CD4-positive, alpha-beta T cell treated with Interleukin-6 for 4 hours (primary cell): ENCODE results near the gene CLIP1.
"Not testable (repeated sequence)": the region's sequence is repeated elsewhere in the genome, so short reads cannot be mapped to it uniquely, and the experiment has no call there.

Experiments
- DNase-seq: peaks from one replicate; pipeline ENCODE4 v3.0.0-alpha.2; 2020; ENCODE audit warnings: mixed read lengths

Gene CLIP1

DNA sequence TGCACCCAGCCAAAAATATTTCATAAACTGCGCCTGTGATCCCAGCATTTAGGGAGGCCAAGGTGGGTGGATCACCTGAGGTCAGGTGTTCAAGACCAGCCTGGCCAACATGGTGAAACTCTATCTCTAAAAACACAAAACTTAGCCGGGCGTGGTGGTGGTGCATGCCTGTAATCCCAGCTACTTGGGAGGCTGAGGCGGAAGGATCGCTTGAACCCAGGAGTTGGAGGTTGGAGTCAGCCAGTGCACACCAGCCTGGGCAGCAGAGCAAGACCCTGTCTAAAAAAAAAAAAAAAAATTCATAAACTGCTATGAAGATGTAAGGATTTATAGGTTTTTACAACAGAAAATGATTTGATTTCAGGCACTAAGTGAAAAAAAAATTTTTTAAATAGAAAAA lies 6.6 kb upstream of the CLIP1 start:
- DNase-seq = not testable (repeated sequence)

DNA sequence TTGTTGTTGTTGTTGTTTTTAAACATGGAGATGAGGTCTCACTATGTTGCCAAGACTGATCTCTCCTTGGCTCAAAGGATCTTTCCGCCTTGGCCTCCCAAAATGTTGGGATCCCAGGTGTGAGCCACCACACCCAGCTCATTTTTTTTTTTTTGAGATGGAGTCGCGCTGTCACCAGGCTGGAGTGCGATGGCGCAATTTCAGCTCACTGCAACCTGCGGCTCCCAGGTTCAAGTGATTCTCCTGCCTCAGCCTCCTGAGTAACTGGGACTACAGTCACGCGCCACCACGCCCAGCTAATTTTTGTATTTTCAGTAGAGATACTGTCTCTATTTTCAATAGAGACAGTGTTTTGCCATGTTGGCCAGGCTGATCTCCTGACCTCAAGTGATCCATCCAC lies 4.9 kb upstream of the CLIP1 start:
- DNase-seq = no peak

GRCh38 chr12:122423258-122424165 lies 1.0 kb upstream of the CLIP1 start:
- peak; percentile 9 for DNase-seq

GRCh38 chr12:122422730-122423257 lies 325 bp upstream of the CLIP1 start:
- peak; percentile 59 for DNase-seq

GRCh38 chr12:122421187-122421820 lies 1.2 kb downstream of the CLIP1 start:
- DNase-seq = peak; percentile 30

DNA sequence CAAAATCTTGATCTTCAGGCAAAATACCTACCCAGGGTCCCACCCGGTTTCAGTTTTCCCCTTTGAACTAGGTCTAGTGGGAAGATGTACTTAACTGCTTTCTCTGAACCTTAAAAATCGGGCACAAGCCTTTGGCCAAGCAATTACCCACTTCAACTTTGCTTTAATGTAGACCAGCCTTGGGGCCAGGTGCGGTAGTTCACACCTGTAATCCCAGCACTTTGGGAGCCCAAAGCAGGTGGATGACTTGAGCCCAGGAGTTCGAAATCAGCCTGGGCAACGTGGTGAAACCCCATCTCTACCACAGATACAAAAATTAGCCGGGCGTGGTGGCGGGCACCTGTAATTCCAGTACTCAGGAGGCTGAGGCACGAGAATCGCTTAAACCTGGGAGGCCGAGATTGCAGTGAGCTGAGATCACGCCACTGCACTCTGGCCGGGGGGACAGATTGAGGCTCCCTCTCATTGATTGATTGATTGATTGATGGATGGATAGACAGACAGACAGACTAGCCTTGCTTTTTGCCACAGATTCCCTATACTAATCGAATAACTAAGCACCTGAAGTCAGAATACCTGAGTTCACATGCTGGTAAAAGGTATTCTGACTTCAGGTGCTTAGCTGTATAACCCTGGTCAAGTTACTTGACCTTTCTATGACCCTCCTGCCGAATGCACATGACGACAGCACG lies 1.9 kb downstream of the CLIP1 start:
- no peak for DNase-seq

GRCh38 chr12:122419094-122419493 lies 3.4 kb downstream of the CLIP1 start:
- DNase-seq = not testable (repeated sequence)

- not testable (repeated sequence) for DNase-seq
Observed at GRCh38 chr12:122415665-122416064, 6.8 kb downstream of the CLIP1 start.

GRCh38 chr12:122413516-122414404 lies 8.7 kb downstream of the CLIP1 start:
- no peak for DNase-seq

DNA sequence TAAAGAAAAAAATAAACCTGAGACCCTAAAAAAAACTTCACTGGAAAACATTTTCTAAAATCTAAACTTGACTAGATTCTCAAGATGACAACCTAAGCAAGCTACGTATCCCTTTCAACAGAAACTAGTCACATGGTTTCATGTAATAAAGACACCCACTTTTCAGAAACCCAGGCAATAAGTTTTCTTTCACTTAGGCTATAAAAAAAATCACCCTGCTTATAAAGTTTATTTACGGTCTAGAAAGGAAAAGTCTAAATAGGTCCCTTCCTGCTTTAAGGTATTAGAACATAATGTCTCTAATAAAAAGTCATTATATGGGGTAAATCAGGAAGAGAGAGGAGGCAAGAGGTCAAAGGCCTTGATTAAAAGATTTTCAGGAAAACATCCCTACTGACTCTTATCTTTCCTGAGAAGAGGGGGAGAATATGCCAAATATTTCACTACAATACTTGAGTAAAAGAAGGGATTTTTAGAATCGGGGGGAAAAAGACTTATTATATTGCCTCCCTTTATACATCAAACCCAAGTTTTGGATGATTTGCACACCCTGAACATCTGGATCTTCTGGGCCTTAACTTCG lies 9.5 kb downstream of the CLIP1 start:
- DNase-seq = no peak

DNA sequence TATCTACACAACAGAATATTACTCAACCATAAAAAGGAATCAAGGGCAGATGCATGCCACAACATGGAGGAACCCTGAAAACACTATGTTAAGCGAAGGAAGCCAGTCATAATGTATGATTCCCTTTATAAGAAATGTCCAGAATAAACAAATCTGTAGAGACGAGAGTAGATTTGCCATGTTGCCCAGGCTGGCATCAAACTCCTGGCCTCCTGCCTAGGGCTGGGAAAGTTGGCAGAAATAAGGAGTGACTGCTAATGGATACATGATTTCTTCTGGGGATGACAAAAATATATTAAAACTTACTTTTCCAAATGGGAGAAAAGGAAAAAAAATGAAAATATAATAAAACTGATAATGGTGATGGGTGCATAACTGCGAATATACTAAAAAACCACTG lies 10.9 kb downstream of the CLIP1 start:
- DNase-seq = no peak

DNA sequence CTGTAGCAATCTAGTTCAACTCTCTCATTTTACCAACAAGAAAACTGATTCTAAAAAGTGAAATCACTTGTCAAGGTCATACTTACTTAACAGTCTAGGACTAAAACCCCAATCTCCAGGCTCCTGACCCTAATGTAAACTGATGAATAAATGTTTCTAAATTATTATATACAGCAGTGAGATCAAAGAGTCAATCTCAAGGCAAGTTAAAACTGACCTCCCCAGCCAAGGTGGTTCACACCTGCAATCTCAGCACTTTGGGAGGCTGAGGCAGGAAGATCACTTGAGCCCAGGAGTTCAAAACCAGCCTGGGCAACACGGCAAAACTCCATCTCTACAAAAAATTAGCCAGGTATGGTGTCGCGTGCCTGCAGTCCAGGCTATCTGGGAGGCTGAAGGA lies 15.3 kb downstream of the CLIP1 start:
- DNase-seq = no peak

DNA sequence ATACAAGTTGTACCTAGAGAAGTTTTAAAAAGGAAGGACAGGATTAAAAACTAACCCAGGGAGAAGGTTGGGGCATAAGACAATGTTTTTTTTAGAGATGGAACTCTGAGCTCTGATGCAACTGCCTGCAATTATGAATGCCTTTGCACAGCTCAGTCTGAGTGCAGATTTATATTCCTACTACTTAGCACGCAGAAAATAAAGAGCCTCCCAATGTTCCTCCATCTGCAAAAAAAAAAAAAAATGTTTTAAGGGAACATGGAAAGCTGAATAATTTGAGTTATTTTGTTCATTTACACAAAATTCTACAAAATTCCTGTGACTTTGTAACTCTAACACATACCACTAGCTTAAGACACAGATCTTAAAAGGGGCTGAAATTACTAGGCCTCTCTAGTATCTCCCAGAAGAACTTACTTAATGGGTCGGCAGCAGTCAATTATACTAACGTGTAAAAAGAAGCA lies 15.7 kb downstream of the CLIP1 start:
- no peak for DNase-seq

DNA sequence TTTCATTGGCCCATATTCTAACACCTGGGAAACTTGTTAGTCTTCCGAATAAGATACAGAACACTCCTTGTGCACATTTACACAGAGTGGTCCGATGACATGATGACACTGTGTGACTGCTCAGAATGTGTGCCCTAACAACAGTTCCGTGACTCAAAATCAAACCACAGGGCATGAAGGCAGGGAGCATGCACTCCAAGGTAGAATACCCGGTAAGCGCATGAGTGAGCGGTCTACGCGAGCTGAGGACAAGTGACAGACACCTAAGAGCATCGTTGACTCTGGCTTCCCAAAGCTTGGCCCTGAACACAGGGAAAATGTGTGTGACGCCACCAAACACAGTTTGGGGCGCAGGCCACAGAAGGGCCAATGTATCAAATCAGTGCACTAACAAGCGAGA lies 18.6 kb downstream of the CLIP1 start:
- no peak for DNase-seq

- no peak for DNase-seq
Observed at GRCh38 chr12:122403115-122403770, 19.2 kb downstream of the CLIP1 start.

DNA sequence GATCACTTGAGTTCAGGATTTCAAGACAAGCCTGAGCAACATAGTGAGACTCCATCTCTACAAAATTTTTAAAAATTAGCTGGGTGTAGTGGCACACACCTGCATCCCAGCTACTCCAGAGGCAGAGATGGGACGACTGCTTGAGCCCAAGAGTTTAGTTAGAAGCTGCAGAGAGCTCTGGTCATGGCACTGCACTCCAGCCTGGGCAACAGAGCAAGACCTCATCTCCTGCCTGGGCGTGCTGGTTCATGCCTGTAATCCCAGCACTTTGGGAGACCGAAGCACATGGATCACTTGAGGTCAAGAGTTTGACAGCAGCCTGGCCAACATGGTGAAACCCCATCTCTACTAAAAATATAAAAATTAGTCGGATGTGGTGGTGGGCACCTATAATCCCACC lies 20.2 kb downstream of the CLIP1 start:
- no peak for DNase-seq

DNA sequence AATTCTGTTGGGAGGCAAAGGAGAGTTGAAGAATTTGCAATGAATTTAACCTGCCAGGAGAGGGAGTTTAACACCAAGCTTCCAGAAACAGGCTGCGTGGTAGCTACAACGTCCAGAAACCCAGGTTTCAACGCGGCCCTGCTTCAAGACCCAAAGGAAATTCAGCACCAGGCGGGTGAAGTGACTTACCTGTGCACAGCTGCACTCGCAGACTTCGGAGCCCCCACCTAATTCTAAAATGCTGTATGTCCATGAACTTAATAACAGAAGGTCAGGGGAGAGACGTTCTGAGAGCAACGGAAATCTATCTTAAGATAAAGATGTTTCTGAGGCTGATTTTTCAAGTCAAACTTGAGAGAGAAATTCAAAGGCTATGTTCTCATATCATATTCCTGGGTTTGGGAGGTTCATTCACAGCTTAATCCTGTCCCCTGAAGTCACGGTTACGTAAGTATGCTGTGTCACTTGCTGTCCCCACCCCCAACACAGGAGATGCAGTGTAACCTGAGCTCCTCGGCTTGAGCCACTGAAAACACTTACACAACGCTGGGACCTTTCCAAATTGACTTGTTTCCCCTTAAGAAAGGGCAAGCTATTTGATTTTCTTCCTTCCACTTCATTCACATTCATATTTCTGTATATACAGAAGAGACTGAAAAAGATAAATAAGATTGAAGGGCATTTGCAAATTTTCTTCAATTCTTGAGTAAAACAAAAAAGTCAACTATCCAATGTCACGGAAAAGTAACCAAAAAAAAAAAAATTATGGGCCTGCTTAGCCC lies 22.7 kb downstream of the CLIP1 start:
- DNase-seq = peak; percentile 71

DNA sequence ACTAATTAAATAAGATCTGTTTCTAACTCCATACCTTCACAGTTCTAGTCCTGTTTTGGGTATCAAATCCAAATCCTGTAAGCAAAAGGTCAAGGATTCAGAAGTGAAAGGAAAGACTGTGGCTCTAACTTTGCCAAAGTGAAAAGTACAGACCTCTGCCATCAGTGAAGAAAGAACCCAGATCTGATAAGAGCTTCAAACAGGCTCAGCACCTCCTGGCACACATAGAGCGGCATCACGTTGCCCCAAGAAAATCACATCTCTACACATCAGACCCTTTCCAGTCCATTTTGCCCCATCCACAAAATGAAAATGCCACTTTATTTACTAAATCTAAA lies 23.2 kb downstream of the CLIP1 start:
- no peak for DNase-seq

- not testable (repeated sequence) for DNase-seq
Observed at GRCh38 chr12:122397981-122398380, 24.5 kb downstream of the CLIP1 start.

GRCh38 chr12:122395319-122395718 lies 27.1 kb downstream of the CLIP1 start:
- peak; percentile 10 for DNase-seq
